Endothelial cell of umbilical vein (primary cell): Measurements from ENCODE around the gene FUZ. TPM values are rescaled to one million over a fixed set of nuclear protein-coding genes. Genes with fewer than 3 reads are reported as not detected.

ENCODE experiments used
- BruUV-seq: library from RNA; stranded (reverse); fragments of 400-500 nt; replicated peaks from 2 replicates; lab custom pipeline; 2021; lab: Mats Ljungman, UMichigan
- CTCF ChIA-PET: fragments of 300-600, 350-600 bp; sonication (Branson Sonifier 250); formaldehyde crosslinking; loops from one replicate; lab custom pipeline; 2021; ENCODE audit warnings: antibody characterized with exemption, inconsistent platforms; lab: Charles Lee
- POLR2A ChIA-PET: fragments of 300-600, 350-600 bp; sonication (Branson Sonifier 250); formaldehyde crosslinking; loops from one replicate; lab custom pipeline; 2021; ENCODE audit warnings: antibody characterized with exemption, inconsistent platforms; lab: Charles Lee
- DNase-seq: peaks from one replicate; pipeline ENCODE4 v3.0.0-alpha.2; 2011; ENCODE audit warnings: low read depth, low spot score
- FAIRE-seq: peaks from 2 replicates; lab custom pipeline; 2011; peaks lifted over from hg19 to GRCh38; lab: Jason Lieb, UNC
- H2AFZ ChIP-seq: 2 replicates; pipeline ENCODE4 v1.6.0; 2012; ENCODE audit warnings: low read depth, low read length, control low read depth, inconsistent platforms
- H3K27ac ChIP-seq: 2 replicates; pipeline ENCODE4 v1.5.1; 2011; ENCODE audit warnings: low read depth, mild to moderate bottlenecking, control low read depth, low read length, moderate library complexity; ENCODE audit not compliant: insufficient read depth
- H3K27me3 ChIP-seq, 2 experiments: 2 replicates each; pipeline versions ENCODE4 v1.6.0 to v1.6.1; 2011; ENCODE audit warnings: low read length in 2 of 2, mixed read lengths in 1 of 2; ENCODE audit not compliant: control insufficient read depth in 2 of 2, insufficient read depth in 2 of 2
- H3K36me3 ChIP-seq, 2 experiments: 2 replicates in 1 of 2; 3 replicates in 1 of 2; pipeline ENCODE4 v1.5.1; 2011; ENCODE audit warnings: low read length in 2 of 2, mild to moderate bottlenecking in 1 of 2, moderate library complexity in 1 of 2; ENCODE audit not compliant: control insufficient read depth in 2 of 2, insufficient read depth in 2 of 2; ENCODE audit errors: extremely low read depth in 1 of 2
- H3K4me1 ChIP-seq: 3 replicates; pipeline ENCODE4 v1.5.1; 2011; ENCODE audit warnings: mild to moderate bottlenecking, low read length; ENCODE audit not compliant: control insufficient read depth, insufficient read depth; ENCODE audit errors: extremely low read depth
- H3K4me2 ChIP-seq: 2 replicates; pipeline ENCODE4 v1.6.1; 2011; ENCODE audit warnings: low read length, control low read depth, mixed read lengths; ENCODE audit not compliant: insufficient read depth
- H3K4me3 ChIP-seq, 3 experiments: fragments of 200-600 bp in 1 of 3; sonication (generic), shearing (Covaris generic) in 1 of 3; replicated peaks in 1 of 3; 2 replicates each; pipeline ENCODE4 v1.5.1; 2011 to 2016; ENCODE audit warnings: control low read depth in 3 of 3, low read length in 3 of 3, mild to moderate bottlenecking in 2 of 3, inconsistent platforms in 1 of 3, low read depth in 1 of 3, moderate library complexity in 1 of 3; ENCODE audit not compliant: insufficient read depth in 1 of 3
- H3K79me2 ChIP-seq: 2 replicates; pipeline ENCODE4 v1.6.0; 2012; ENCODE audit warnings: low read length, inconsistent platforms; ENCODE audit not compliant: control insufficient read depth, insufficient read depth
- H3K9ac ChIP-seq: replicated peaks from 2 replicates; pipeline ENCODE3; 2011; ENCODE audit warnings: low read length, control low read depth; ENCODE audit not compliant: insufficient read depth; ENCODE audit errors: extremely low read depth
- H3K9me1 ChIP-seq: replicated peaks from 3 replicates; pipeline ENCODE4 v1.6.0; 2011; ENCODE audit warnings: mild to moderate bottlenecking, low read length; ENCODE audit not compliant: control insufficient read depth, insufficient read depth; ENCODE audit errors: extremely low read depth
- H3K9me3 ChIP-seq: replicated peaks from 2 replicates; pipeline ENCODE4 v1.5.1; 2012; ENCODE audit warnings: low read length, inconsistent platforms; ENCODE audit not compliant: control insufficient read depth, insufficient read depth
- H4K20me1 ChIP-seq: replicated peaks from 2 replicates; pipeline ENCODE3; 2011; ENCODE audit warnings: mild to moderate bottlenecking, low read length; ENCODE audit not compliant: control insufficient read depth, insufficient read depth; ENCODE audit errors: extremely low read depth
- EZH2 ChIP-seq: IDR thresholded peaks from 2 replicates; pipeline ENCODE4 v1.6.1; 2012; ENCODE audit warnings: borderline replicate concordance, low read depth, mild to moderate bottlenecking, moderate library complexity, low read length, inconsistent platforms; ENCODE audit not compliant: severe bottlenecking
- FOS ChIP-seq: IDR thresholded peaks from 2 replicates; pipeline ENCODE4 v1.6.1; 2011; ENCODE audit warnings: mild to moderate bottlenecking, low read length, moderate library complexity, borderline replicate concordance; ENCODE audit not compliant: insufficient read depth
- GATA2 ChIP-seq: IDR thresholded peaks from 2 replicates; pipeline ENCODE4 v1.7.0; 2011; ENCODE audit warnings: low read depth, mild to moderate bottlenecking, moderate library complexity, mixed read lengths, low read length; ENCODE audit not compliant: insufficient read length, insufficient read depth
- JUN ChIP-seq: IDR thresholded peaks from 2 replicates; pipeline ENCODE4 v1.6.1; 2011; ENCODE audit warnings: borderline replicate concordance, low read depth; ENCODE audit not compliant: insufficient read length, insufficient read depth
- MYC ChIP-seq: IDR thresholded peaks from one replicate; pipeline ENCODE4 v1.6.1; 2011; ENCODE audit warnings: mild to moderate bottlenecking, low read depth, low read length
- POLR2A ChIP-seq: IDR thresholded peaks from 2 replicates; pipeline ENCODE4 v1.6.1; 2012; ENCODE audit warnings: low read depth, mild to moderate bottlenecking, control low read depth, low read length
- dilution Hi-C: fragments of 300-500 bp; cut with MboI; formaldehyde crosslinking; loops from one replicate; pipeline ENCODE4 v1.15.0; 2019; ENCODE audit warnings: low sequenced_read_pairs; ENCODE audit not compliant: extremely low pct_ligation_motif_present
- intact Hi-C: fragments of 100-400 bp; cut with micrococcal nuclease; formaldehyde crosslinking; loops from one replicate; pipeline ENCODE4 v1.10.0; 2022
- polyA plus RNA-seq, 4 experiments: library from polyadenylated mRNA; depleted of rRNA in 3 of 4; stranded (reverse) in 3 of 4; unstranded in 1 of 4; fragments of >200 nt; gene quantifications; 2 replicates each; pipeline versions ENCODE4 v1.2.1 to v1.2.3, GENCODE V29; 2011 to 2012; ENCODE audit warnings: missing spikeins in 1 of 4
- total RNA-seq: library from RNA; stranded (reverse); gene quantifications from 2 replicates; pipeline ENCODE4 v1.2.3, GENCODE V29; 2021
- TF ChIP-seq, protein P1 (sequence below): IDR thresholded peaks from 2 replicates; pipeline ENCODE4 v1.6.1; 2011; ENCODE audit not compliant: insufficient read depth, insufficient read length
- TF ChIP-seq, protein P2 (sequence below), 2 donors: IDR thresholded peaks; 1 replicate in 1 of 2; 2 replicates in 1 of 2; pipeline ENCODE4 v1.5.1; 2011; ENCODE audit warnings: low read length in 2 of 2, mild to moderate bottlenecking in 2 of 2, moderate library complexity in 2 of 2, control low read depth in 1 of 2, inconsistent platforms in 1 of 2, low read depth in 1 of 2; ENCODE audit not compliant: insufficient read depth in 1 of 2; ENCODE audit errors: extremely low read depth in 1 of 2

Gene FUZ
- total and polyA plus RNA-seq, 2 donors (not counting 3 experiments of a cell fraction or from before 2014, with no cell fraction given), result 12.3 to 14.0 TPM

DNA sequence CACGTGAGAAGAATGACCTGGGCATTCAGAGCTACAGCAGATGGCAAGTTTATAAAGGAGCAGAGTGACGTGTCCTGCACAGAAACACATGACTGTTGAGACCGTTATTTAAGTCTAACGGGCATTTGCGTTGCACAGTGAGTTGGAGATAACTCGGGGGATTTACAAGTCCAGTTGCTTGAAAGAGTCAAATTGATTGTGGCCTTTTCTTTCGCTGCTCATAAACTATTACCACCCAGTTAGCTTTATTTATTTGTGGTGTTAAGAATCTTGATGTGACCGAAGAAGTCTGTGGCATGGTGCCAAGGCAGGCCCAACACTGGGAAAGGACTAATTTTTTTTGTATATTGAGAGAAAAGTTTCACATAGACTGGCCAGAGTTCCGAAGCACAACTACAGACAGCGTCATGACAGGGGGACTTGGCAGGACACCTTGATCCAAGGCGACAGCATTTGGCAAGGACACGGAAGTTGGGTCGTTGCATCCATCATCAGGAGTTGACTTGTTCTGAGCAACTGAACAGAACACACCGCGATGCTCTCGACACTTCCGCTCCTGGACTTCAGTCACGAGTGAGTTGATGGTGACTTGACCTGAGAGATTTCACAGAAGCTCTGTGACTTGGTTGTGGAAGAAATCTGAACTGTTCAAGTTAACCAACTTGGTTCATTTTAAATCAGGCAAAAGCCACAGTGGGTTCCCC lies 25.9 kb upstream of the FUZ start:
- H3K27me3 ChIP-seq, result no peaks in the 10 kb centered on the region
- H3K9me1 ChIP-seq, result no peaks in the 10 kb centered on the region
- CTCF ChIA-PET, result no interaction called here

DNA sequence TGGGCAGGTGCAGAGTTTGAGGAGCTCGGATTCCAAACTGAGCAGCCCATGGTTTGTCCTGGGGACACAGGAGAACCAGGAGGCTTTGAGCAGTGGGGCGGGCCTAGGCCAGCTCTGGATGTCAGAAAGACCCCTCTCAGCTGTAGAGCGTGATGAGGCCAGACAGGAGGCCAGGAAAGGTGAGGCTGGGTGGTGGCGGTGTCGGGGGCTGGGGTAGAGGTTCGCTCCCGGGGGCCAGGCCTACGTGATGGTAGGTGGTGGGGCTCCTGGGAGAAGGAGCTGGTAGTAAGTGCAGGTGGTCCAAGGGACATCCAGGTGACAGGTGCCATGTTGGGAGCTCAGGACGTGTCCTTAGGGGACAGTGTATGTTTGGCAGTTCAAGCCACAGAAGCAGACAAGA lies 24.3 kb upstream of the FUZ start:
- no TSS peak for BruUV-seq

More for the DNA sequence above, 25.9 kb upstream of the FUZ start:
- H3K4me3 ChIP-seq, result no peak overlapping the region
- H3K27ac ChIP-seq, result no peak overlapping the region
- no peak overlapping the region for H3K4me2 ChIP-seq
- dilution Hi-C loops, result no loop called here
- TSS peak; percentile 25 for BruUV-seq
- H3K9me3 ChIP-seq, result no peaks in the 10 kb centered on the region
- H2AFZ ChIP-seq, result no peak overlapping the region
- H3K4me1 ChIP-seq, result no peaks in the 10 kb centered on the region
- no peak for DNase-seq
- intact Hi-C loops, result no loop called here
- H4K20me1 ChIP-seq, result no peaks in the 10 kb centered on the region
- POLR2A ChIA-PET, result no interaction called here
- no peak overlapping the region for H3K9ac ChIP-seq
- H3K36me3 ChIP-seq, result peaks cover 6 to 39% of the 10 kb centered on the region in 2 experiments
- H3K79me2 ChIP-seq, result no peaks in the 10 kb centered on the region
- no peak for FAIRE-seq
- TF ChIP-seq EZH2, result no peak
- TF ChIP-seq, protein P1, sequence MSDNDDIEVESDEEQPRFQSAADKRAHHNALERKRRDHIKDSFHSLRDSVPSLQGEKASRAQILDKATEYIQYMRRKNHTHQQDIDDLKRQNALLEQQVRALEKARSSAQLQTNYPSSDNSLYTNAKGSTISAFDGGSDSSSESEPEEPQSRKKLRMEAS, result no peak
- TF ChIP-seq JUN, result no peak
- TF ChIP-seq GATA2, result no peak
- TF ChIP-seq FOS, result no peak
- no peak for TF ChIP-seq MYC
- no peak for TF ChIP-seq POLR2A

More for the DNA sequence above, 24.3 kb upstream of the FUZ start:
- Histone ChIP-seq H3K4me2 (no peak overlapping the region), H3K9ac (no peak overlapping the region), H4K20me1 (no peaks in the 10 kb centered on the region), H3K27ac (no peak overlapping the region), H2AFZ (no peak overlapping the region), H3K4me1 (peaks cover 5% of the 10 kb centered on the region), H3K9me1 (no peaks in the 10 kb centered on the region), H3K4me3 (no peak overlapping the region), H3K27me3 (no peaks in the 10 kb centered on the region), H3K9me3 (no peaks in the 10 kb centered on the region), H3K79me2 (no peaks in the 10 kb centered on the region), H3K36me3 (peaks cover 6 to 46% of the 10 kb centered on the region in 2 experiments)
- ChIA-PET POLR2A (no interaction called here), CTCF (no interaction called here)
- TF ChIP-seq GATA2 (no peak), POLR2A (no peak), FOS (no peak), EZH2 (no peak)
- TF ChIP-seq, protein P2, sequence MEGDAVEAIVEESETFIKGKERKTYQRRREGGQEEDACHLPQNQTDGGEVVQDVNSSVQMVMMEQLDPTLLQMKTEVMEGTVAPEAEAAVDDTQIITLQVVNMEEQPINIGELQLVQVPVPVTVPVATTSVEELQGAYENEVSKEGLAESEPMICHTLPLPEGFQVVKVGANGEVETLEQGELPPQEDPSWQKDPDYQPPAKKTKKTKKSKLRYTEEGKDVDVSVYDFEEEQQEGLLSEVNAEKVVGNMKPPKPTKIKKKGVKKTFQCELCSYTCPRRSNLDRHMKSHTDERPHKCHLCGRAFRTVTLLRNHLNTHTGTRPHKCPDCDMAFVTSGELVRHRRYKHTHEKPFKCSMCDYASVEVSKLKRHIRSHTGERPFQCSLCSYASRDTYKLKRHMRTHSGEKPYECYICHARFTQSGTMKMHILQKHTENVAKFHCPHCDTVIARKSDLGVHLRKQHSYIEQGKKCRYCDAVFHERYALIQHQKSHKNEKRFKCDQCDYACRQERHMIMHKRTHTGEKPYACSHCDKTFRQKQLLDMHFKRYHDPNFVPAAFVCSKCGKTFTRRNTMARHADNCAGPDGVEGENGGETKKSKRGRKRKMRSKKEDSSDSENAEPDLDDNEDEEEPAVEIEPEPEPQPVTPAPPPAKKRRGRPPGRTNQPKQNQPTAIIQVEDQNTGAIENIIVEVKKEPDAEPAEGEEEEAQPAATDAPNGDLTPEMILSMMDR (IDR thresholded peaks at IDR 0.05; ENCODE audit: extremely low read depth in 1 of 2, insufficient read depth in 1 of 2, low read depth in 1 of 2, low read length in 2 of 2), result no peak
- DNase-seq (no peak), FAIRE-seq (no peak)
- intact Hi-C loops (no loop called here), dilution Hi-C loops (no loop called here)
